Left hindlimb (tissue), 1 donor: ENCODE results near the gene SYTL1.

Experiments
- DNase-seq: peaks from one replicate; pipeline ENCODE4 v3.0.0-alpha.2; 2018

SYTL1 gene

GRCh38 chr1:27341525-27342252 lies at the start of gene SYTL1:
TSS of gene SYTL1 (plus strand) at chr1:27342022. CDS start at chr1:27345335, 3,313 bp downstream.
- no peak for DNase-seq

- no peak for DNase-seq
These were observed 49.7 kb upstream of the SYTL1 start for GRCh38 chr1:27292106-27292505.

- no peak for DNase-seq
These were observed 47.9 kb upstream of the SYTL1 start for GRCh38 chr1:27293915-27294314.

DNA sequence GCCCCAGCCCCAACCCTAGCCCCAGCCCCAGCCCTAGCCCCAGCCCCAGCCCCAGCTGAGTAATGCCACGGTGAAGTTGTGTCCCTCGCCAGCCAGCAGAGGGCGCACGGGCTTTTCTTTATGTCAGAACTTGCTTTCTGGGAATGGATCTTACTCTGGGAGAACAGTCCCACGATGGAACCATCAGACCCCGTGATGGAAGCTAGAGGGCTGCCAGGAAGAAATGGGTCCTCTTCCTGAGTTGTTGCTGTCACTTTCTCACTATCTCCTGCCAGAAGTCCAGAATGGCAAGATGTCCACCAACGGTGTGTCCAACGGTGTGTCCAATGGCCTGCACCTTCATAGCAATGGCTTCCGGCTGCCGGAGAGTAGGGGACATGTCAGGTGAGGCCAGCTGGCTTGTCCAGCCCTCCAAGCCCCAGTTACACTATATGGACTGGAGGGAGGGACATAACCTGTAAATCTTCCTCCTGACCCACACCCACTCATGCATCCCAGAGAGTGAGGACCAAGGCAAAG lies 45.0 kb upstream of the SYTL1 start:
- DNase-seq = peak; percentile 72

DNA sequence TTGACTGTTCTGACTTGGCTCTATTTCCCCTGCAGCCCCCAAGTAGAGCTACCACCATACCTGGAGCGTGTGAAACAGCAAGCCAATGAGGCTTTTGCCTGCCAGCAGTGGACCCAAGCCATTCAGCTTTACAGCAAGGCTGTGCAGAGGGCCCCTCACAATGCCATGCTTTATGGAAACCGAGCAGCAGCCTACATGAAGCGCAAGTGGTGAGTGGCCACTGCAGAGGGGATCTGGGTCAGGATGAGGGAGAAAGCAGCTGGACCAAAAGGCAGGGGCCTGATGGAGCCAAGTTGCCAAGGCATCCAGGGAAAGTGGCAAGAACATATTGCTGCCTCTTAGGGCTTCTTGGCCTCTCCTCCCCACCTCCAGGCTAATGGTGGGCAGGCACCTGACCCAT lies 43.9 kb upstream of the SYTL1 start:
- DNase-seq = no peak

GRCh38 chr1:27298632-27299384 lies 43.0 kb upstream of the SYTL1 start:
- DNase-seq = no peak

- DNase-seq = peak; percentile 89
These were observed 42.2 kb upstream of the SYTL1 start for GRCh38 chr1:27299385-27300271.

GRCh38 chr1:27300341-27301051 lies 41.3 kb upstream of the SYTL1 start:
- peak; percentile 91 for DNase-seq

DNA sequence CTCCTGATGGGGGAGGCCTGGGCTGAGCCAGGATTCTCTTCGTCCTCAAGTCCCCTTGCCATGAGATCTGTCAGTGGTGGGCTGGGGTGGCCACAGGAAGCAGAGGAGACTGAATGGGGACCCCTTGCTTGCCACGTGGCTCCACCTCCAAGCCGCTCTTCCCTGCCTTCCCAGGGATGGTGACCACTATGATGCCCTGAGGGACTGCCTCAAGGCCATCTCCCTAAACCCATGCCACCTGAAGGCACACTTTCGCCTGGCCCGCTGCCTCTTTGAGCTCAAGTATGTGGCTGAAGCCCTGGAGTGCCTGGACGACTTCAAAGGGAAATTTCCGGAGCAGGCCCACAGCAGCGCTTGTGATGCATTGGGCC lies 40.8 kb upstream of the SYTL1 start:
- no peak for DNase-seq

- no peak for DNase-seq
These were observed 40.1 kb upstream of the SYTL1 start for GRCh38 chr1:27301582-27302199.

GRCh38 chr1:27302612-27303011 lies 39.2 kb upstream of the SYTL1 start:
- DNase-seq = no peak

DNA sequence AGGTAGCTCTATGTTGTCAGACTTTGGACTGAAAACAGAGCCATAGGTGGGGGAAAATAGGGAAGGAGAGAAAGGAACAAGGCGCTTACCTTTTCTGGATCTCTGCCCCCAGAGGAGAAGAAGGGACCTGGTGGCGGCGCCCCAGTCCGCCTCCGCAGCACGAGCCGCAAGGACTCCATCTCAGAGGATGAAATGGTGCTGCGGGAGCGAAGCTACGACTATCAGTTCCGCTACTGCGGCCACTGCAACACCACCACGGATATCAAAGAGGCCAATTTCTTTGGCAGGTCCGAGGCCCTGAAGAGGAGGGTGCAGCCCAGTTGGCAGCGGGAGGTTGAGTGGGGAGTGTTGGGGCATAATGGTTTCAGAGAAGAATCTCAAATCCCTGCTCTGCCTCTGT lies 38.3 kb upstream of the SYTL1 start:
- DNase-seq = no peak

DNA sequence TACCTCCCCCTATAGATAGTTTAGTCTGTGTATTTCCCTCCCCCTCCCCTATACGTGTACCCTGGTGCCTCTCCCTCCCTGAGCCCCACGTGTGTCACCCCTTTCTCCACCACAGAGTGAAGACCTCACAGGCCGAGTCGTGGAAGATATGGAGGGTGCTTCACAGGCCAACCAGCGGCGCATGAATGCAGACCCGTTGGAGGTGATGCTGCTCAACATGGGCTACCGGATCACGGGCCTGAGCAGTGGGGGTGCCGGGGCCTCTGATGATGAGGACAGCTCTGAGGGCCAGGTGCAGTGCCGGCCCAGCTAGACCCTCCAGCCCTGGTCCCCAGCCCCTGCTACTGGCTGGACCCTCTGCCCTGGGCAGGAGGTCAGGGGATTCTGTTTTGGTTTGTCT lies 35.8 kb upstream of the SYTL1 start:
- DNase-seq = no peak

DNA sequence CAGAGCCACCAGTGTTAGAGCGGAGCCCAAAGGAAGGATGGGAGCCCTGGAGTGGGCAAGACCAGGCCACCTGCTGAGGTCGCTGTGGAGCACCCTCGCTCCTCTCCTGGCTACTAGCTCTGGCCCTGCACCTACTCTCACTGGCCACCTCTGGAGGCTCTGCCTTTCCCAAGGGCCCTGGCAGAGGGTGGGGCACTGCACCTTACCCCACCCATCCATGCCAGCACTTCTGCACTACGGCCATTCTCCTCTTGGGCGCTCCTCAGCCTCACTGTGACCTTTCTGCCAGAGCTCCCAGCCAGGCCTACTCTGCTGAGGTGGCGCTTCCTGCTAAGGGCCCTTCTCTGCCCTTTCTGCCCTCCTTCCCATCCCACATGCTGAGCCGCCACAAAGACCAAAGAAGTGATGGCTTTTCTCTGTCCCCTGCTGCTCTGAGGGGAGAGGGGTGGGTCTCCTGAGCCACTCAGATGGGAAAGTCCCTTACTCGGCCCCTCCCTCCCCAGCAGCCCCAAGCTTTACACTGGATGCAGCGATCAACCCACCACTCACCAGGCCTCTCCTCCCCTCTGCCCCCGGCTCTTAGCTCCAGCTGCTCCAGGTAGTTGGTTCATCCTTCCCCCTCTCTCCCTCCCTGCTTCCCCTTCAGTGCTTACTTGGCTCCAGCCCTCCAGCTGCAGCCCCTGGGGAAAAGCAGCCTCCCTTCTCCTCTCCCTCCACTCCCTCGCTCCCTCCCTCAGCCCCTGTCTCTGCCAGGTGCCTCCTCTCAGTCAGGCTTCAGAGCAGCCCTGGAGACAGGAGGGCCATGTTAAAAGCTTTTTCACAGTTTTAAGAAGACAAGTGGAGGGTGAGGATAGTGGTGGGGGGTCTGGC lies 34.7 kb upstream of the SYTL1 start:
- DNase-seq = no peak

DNA sequence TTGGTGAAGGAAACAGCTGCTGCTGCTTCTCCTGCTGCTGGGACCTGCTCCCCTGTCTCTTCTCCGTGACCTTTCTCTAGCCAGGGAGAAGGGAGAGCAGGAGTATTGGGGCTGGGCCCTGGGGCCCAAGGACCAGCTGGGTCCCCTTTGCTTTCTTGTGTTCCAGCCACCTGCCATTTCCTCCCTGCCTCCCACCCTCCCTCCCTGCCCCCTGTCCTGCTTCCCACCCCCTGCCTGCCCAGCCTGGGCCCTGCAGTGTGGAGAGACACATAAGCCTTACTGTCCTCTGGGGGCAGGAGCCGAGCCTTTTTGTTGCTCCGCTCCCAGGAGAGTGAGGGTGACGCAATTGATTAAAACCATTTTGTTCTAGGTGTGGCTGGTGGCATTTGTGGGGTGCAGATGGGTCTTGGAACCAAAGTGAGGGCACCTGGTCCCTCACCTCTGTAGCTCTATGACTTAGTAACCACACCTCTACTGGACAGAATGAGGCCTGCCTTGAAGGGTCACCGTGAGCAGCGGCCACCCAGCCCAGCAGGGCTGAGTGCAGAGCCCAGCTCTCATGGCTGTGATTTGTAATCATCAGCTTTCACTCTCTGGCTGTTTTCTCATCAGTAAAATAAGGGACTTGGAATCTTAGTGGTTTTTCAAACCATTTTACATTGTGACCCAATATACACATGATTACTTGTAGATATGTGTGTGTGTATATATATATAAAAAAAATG lies 33.8 kb upstream of the SYTL1 start:
- DNase-seq = no peak

DNA sequence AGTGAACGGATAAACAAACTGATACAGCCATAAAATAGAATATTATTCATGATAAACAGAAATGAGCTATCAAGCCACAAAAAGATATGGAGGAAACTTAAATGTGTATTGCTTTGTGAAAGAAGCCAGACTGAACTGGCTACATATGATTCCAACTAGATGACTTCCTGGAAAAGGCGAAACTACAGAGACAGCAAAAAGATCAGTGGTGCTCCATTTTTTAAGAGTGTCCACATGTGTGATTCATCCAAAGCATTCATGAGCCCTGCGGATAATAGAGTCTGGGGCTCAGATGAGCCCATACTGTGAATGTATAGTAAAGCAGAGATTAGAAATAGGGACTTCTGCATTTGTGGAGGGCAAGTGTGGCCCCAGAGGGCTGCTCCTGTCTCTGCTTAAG lies 27.7 kb upstream of the SYTL1 start:
- no peak for DNase-seq

DNA sequence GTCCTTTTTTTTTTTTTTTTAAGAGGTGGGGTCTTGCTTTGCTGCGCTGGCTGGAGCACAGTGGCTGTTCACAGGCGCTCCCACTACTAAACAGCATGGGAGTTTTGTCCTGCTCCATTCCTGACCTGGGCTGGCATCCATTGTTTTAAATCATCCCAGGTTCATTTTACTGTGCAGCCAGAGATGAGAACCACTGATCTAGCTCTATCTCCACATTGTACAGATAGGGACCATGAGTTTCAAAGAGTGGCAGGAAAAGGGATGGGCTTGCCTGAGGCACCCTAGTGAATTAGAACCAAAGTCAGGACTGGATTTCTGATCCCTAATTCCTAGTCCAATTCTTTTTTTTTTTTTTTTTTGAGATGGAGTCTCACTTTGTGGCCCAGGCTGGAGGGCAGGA lies 27.1 kb upstream of the SYTL1 start:
- DNase-seq = no peak

DNA sequence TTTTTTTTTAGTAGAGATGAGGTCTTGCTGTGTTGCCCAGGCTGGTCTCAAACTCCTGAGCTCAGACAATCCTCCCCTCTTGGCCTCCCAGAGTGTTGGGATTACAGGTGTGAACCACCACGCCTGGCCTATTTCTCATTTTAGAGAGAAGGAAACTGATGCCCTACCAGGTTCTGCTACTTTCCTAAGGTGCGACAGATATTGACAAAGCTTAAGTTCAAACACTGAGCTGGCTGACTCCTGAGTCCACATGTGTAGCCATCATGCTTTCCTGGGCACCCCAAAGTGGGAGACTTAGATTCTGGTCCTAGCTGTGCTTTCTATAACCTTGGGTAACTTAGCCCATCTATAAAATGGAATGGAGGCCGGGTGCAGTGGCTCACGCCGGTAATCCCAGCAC lies 25.0 kb upstream of the SYTL1 start:
- DNase-seq = no peak

GRCh38 chr1:27318136-27318535 lies 23.7 kb upstream of the SYTL1 start:
- no peak for DNase-seq

- no peak for DNase-seq
These were observed 23.2 kb upstream of the SYTL1 start for GRCh38 chr1:27318596-27318995.
